ENCODE results near the gene CFLAR. TPM values are rescaled to one million over a fixed set of nuclear protein-coding genes. Genes with fewer than 3 reads are reported as not detected.

The CFLAR gene
- total RNA-seq, 2 donors from 2014 or later, result 90.1 to 126 TPM

Other genes with a start within 250 kb of the CFLAR start
- gene PPIL3, start 227.1 kb upstream of the CFLAR start, total RNA-seq, result 10 to 100 TPM; 20.1 to 32.8 TPM
- 10 to 100 TPM; 26.7 to 38.4 TPM for gene NIF3L1, start 226.8 kb upstream of the CFLAR start, total RNA-seq
- 10 to 100 TPM; 36.4 to 39.0 TPM for gene ORC2, start 152.5 kb upstream of the CFLAR start, total RNA-seq
- gene HYCC2, start 44.5 kb upstream of the CFLAR start, total RNA-seq, result 10 to 100 TPM; 23.9 to 52.6 TPM
- gene NDUFB3, start 44.2 kb upstream of the CFLAR start, total RNA-seq, result 100 to 1,000 TPM; 159 to 199 TPM
- 10 to 100 TPM; 28.0 to 52.3 TPM for gene CASP10, start 67.0 kb downstream of the CFLAR start, total RNA-seq
- 10 to 100 TPM; 25.5 to 31.9 TPM for gene CASP8, start 144.4 kb downstream of the CFLAR start, total RNA-seq
- gene FLACC1, start 241.2 kb downstream of the CFLAR start, total RNA-seq, result 1 to 10 TPM in 1 of 2 donors, under 1 TPM in 1; 0.32 to 2.1 TPM

Measured in colonic mucosa (tissue), 2 donors.